Calu3 (cell line): ENCODE measurements around the gene GZMM. TPM values are rescaled to one million over a fixed set of nuclear protein-coding genes. Genes with fewer than 3 reads are reported as not detected.

Experiments
- total RNA-seq: library from RNA; stranded (reverse); gene quantifications from 2 replicates; pipeline ENCODE4 v1.2.3, GENCODE V29; 2022

GZMM gene
- total RNA-seq, 1 experiment from 2014 or later = not detected

Other genes with a start within 250 kb of the GZMM start
- gene MIER2, start 199.3 kb upstream of the GZMM start, total RNA-seq = 22.8 and 28.4 TPM in 2 replicates
- 0.12 and 0.15 TPM in 2 replicates for gene C2CD4C, start 134.9 kb upstream of the GZMM start, total RNA-seq
- gene SHC2, start 83.0 kb upstream of the GZMM start, total RNA-seq = 8.3 and 8.4 TPM in 2 replicates
- gene MADCAM1, start 47.6 kb upstream of the GZMM start, total RNA-seq = 0.34 and 0.47 TPM in 2 replicates
- gene TPGS1, start 36.6 kb upstream of the GZMM start, total RNA-seq = 8.6 and 9.0 TPM in 2 replicates
- gene CDC34, start 12.3 kb upstream of the GZMM start, total RNA-seq = 46.1 and 50.6 TPM in 2 replicates
- gene BSG, start 28.5 kb downstream of the GZMM start, total RNA-seq = 354 and 394 TPM in 2 replicates
- 0.09 and 0.32 TPM in 2 replicates for gene HCN2, start 45.8 kb downstream of the GZMM start, total RNA-seq
- gene POLRMT, start 89.5 kb downstream of the GZMM start, total RNA-seq = 51.4 and 57.5 TPM in 2 replicates
- 0.24 and 0.39 TPM in 2 replicates for gene FGF22, start 95.8 kb downstream of the GZMM start, total RNA-seq
- 44.8 and 46.4 TPM in 2 replicates for gene RNF126, start 119.2 kb downstream of the GZMM start, total RNA-seq
- 6.9 and 7.1 TPM in 2 replicates for gene FSTL3, start 132.3 kb downstream of the GZMM start, total RNA-seq
- not detected in 2 replicates for gene PRSS57, start 151.4 kb downstream of the GZMM start, total RNA-seq
- gene PALM, start 164.9 kb downstream of the GZMM start, total RNA-seq = 0.56 and 0.83 TPM in 2 replicates
- gene MISP, start 207.1 kb downstream of the GZMM start, total RNA-seq = 73.9 and 90.5 TPM in 2 replicates